OCI-LY1 (cell line): ENCODE data around the gene ZFYVE1.

Experiments
- H2AFZ ChIP-seq: fragments of 200-600 bp; sonication (generic), shearing (Covaris generic); 2 replicates; pipeline ENCODE4 v1.6.0; 2014; ENCODE audit warnings: antibody characterized with exemption, mild to moderate bottlenecking, low read length
- H3F3A ChIP-seq: fragments of 200-600 bp; sonication (generic), shearing (Covaris generic); 2 replicates; pipeline ENCODE4 v1.6.0; 2014; ENCODE audit warnings: mild to moderate bottlenecking, antibody characterized with exemption, low read length, moderate library complexity; ENCODE audit not compliant: insufficient read depth
- H3K27ac ChIP-seq: fragments of 200-600 bp; sonication (generic); 2 replicates; pipeline ENCODE4 v1.5.1; 2014; ENCODE audit warnings: low read length, mixed run types, mild to moderate bottlenecking, low read depth; ENCODE audit not compliant: poor library complexity, severe bottlenecking
- H3K27me3 ChIP-seq: fragments of 200-600 bp; sonication (generic); 2 replicates; pipeline ENCODE4 v1.6.0; 2014; ENCODE audit warnings: antibody characterized with exemption, mild to moderate bottlenecking, low read length, moderate library complexity; ENCODE audit not compliant: insufficient read depth
- H3K36me3 ChIP-seq: fragments of 200-600 bp; sonication (generic); 2 replicates; pipeline ENCODE4 v1.6.1; 2014; ENCODE audit warnings: mild to moderate bottlenecking, antibody characterized with exemption, low read length, moderate library complexity, mixed read lengths; ENCODE audit not compliant: insufficient read depth
- H3K4me1 ChIP-seq: fragments of 200-600 bp; sonication (generic); 2 replicates; pipeline ENCODE4 v1.5.1; 2014; ENCODE audit warnings: mild to moderate bottlenecking, low read length, moderate library complexity; ENCODE audit not compliant: insufficient read depth, severe bottlenecking
- H3K4me2 ChIP-seq: fragments of 200-600 bp; sonication (generic), shearing (Covaris generic); 2 replicates; pipeline ENCODE4 v1.6.1; 2014; ENCODE audit warnings: low read length
- H3K4me3 ChIP-seq: fragments of 200-600 bp; sonication (generic); 2 replicates; pipeline ENCODE4 v1.5.1; 2014; ENCODE audit warnings: low read length, low read depth, mild to moderate bottlenecking, mixed read lengths; ENCODE audit not compliant: poor library complexity, severe bottlenecking
- H3K79me2 ChIP-seq: fragments of 200-600 bp; shearing (Covaris generic); 2 replicates; pipeline ENCODE4 v1.6.1; 2016; ENCODE audit warnings: mixed run types, low read length, mixed read lengths; ENCODE audit not compliant: insufficient read depth
- H3K9ac ChIP-seq: fragments of 200-600 bp; sonication (generic), shearing (Covaris generic); 2 replicates; pipeline ENCODE4 v1.6.1; 2014; ENCODE audit warnings: mild to moderate bottlenecking, low read length, mixed read lengths
- H3K9me2 ChIP-seq: fragments of 200-600 bp; sonication (generic), shearing (Covaris generic); 2 replicates; pipeline ENCODE4 v1.6.1; 2014; ENCODE audit warnings: low read depth, mild to moderate bottlenecking, low read length, mixed read lengths
- H3K9me3 ChIP-seq: fragments of 200-600 bp; shearing (Covaris generic); 2 replicates; pipeline ENCODE4 v1.6.1; 2014; ENCODE audit warnings: low read length, mixed read lengths
- H4K20me1 ChIP-seq: fragments of 200-600 bp; sonication (generic), shearing (Covaris generic); 2 replicates; pipeline ENCODE4 v1.6.0; 2016; ENCODE audit warnings: mild to moderate bottlenecking, low read length; ENCODE audit not compliant: insufficient read depth
- CTCF ChIP-seq: fragments of 200-600 bp; sonication (generic), shearing (Covaris generic); IDR thresholded peaks from 2 replicates; pipeline ENCODE4 v1.5.1; 2017; ENCODE audit warnings: mild to moderate bottlenecking, antibody characterized with exemption, low read length, moderate library complexity, mixed read lengths
- EZH2 ChIP-seq: fragments of 200-600 bp; sonication (generic), shearing (Covaris generic); IDR thresholded peaks from 2 replicates; pipeline ENCODE4 v1.8.0; 2017; ENCODE audit warnings: borderline replicate concordance, mixed run types, mild to moderate bottlenecking, antibody characterized with exemption, low read length, moderate library complexity, mixed read lengths

The ZFYVE1 gene

GRCh38 chr14:73026845-73027542, at the start of gene ZFYVE1:
Gene ZFYVE1 (minus strand): TSS chr14:73027106. CDS start chr14:73024508, 2,598 bp downstream.
- Histone ChIP-seq H3K27ac (no peak within 1 kb of the TSS), H3K4me3 (peak within 1 kb of the TSS; percentile 82)

GRCh38 chr14:73069585-73069984, 42.7 kb upstream of the ZFYVE1 start:
- no peaks in the 10 kb centered on the region for H4K20me1 ChIP-seq
- no peak overlapping the region for H3K4me2 ChIP-seq
- no peaks in the 10 kb centered on the region for H3K9me3 ChIP-seq
- no peak overlapping the region for H3K4me3 ChIP-seq
- H3K27ac ChIP-seq: no peak overlapping the region
- H3K79me2 ChIP-seq: peaks cover 94% of the 10 kb centered on the region
- H3K9me2 ChIP-seq: no peaks in the 10 kb centered on the region
- no peak overlapping the region for H3K9ac ChIP-seq
- TF ChIP-seq CTCF: no peak
- TF ChIP-seq EZH2: no peak
- no peaks in the 10 kb centered on the region for H3K4me1 ChIP-seq
- H3K36me3 ChIP-seq: peaks cover 91% of the 10 kb centered on the region
- H3K27me3 ChIP-seq: no peaks in the 10 kb centered on the region
- H2AFZ ChIP-seq: no peak overlapping the region
- H3F3A ChIP-seq: no peaks in the 10 kb centered on the region

More at GRCh38 chr14:73026845-73027542, at the start of gene ZFYVE1:
- peaks cover 30% of the 10 kb centered on the region for H3K4me1 ChIP-seq
- H3K9me2 ChIP-seq: no peaks in the 10 kb centered on the region
- peak within 1 kb of the TSS; percentile 77 for H3K9ac ChIP-seq
- H3K4me2 ChIP-seq: peak within 1 kb of the TSS; percentile 83
- H4K20me1 ChIP-seq: no peaks in the 10 kb centered on the region
- peaks cover 21% of the 10 kb centered on the region; the same call in 1 of the 2 replicates for H3K36me3 ChIP-seq
- H3K9me3 ChIP-seq: no peaks in the 10 kb centered on the region
- no peaks in the 10 kb centered on the region for H3F3A ChIP-seq
- H2AFZ ChIP-seq: peak within 1 kb of the TSS; percentile 19
- H3K27me3 ChIP-seq: no peaks in the 10 kb centered on the region
- TF ChIP-seq EZH2 (no peak), CTCF (no peak)
- peaks cover 16% of the 10 kb centered on the region for H3K79me2 ChIP-seq

DNA sequence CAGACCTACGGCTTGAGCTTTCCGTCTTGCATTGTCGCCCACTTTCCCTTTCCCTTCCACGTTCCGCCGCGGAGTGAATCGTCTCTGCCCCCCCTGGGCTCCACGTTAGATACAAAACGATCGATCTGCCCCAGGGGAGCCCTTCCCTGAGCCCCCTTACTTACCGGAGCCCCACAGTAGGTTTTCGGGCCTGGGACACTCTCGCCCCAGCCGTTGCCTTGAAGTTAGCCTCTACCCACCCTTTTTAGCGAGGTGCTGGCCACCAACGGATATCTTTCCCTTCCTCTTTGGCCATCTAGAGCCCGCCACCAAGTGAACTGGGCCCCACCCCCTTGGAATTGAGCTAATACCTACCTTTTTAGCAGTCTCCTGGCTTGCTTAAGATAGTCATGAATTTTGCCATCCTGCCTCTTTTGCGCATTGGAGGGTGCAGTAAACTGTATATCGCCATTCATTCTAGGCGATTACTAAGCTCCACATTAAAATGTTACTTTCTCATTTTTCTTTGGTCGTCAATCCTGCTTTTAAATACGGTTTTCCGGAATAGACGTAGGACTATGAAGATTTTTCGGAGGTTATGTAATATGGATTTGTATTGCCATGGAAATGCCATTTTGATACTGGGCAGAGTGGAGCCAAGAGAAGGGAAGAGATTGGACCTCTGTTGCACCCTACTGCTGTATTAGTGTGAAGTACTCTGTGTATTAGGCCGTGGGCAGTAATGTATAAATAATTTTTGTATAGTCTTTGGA, 32.2 kb upstream of the ZFYVE1 start:
- Histone ChIP-seq H3K36me3 (peaks cover 40% of the 10 kb centered on the region), H3K4me1 (peaks cover 29% of the 10 kb centered on the region), H3K9ac (peak overlapping the region; percentile 95), H3K27ac (peak overlapping the region; percentile 79), H3K4me3 (peak overlapping the region; percentile 94), H3K79me2 (peaks cover 54% of the 10 kb centered on the region), H3K9me3 (no peaks in the 10 kb centered on the region), H3K4me2 (peak overlapping the region; percentile 98), H2AFZ (no peak overlapping the region), H3F3A (no peaks in the 10 kb centered on the region), H3K27me3 (no peaks in the 10 kb centered on the region), H3K9me2 (no peaks in the 10 kb centered on the region), H4K20me1 (no peaks in the 10 kb centered on the region)
- no peak for TF ChIP-seq CTCF
- TF ChIP-seq EZH2: no peak
